ENCODE results near the gene USP11. TPM values are rescaled to one million over a fixed set of nuclear protein-coding genes. Genes with fewer than 3 reads are reported as not detected.

The USP11 gene
- total RNA-seq, 1 donor from 2014 or later, result 89.2 TPM

DNA sequence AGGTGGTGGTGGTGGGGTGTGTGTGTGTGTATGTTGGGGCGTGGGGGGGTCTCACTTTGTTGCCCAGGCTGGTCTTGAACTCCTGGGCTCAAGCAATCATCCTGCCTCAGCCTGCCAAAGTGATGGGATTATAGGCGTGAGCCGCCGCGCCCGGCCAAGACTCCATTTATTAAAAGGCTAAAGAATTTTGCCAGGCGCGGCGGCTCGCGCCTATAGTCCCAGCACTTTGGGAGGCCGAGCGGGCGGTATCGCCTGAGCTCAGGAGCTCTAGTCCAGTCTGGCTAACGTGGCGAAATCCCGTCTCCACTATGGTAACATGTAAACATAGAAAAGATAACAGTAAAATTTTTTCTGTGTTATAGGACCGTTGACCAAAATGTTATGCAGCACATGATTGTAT, 42.9 kb upstream of the USP11 start:
- CTCF ChIA-PET, result interaction anchor here (1.2 to 2.4 kb wide), 2 partner anchors 45 to 334 kb away, joined by 3 to 21 read pairs; partner anchors contain the start of genes NDUFB11 and RBM10
- Mint-ChIP-seq H3K9me3 (no peaks in the 10 kb centered on the region), H3K36me3 (ENCODE audit: low read depth) (peaks cover 30% of the 10 kb centered on the region), H3K4me3 (no peak overlapping the region), H3K27me3 (no peaks in the 10 kb centered on the region), H3K4me1 (peaks cover 35% of the 10 kb centered on the region), H3K27ac (no peak overlapping the region)
- intact Hi-C loops (cut with micrococcal nuclease), result loop anchor here (1.0 to 5.0 kb wide), 5 partner anchors 45 to 562 kb away; partner anchors contain the start of genes ARAF, RBM10 and ZNF41
- DNase-seq (no peak), ATAC-seq (ENCODE audit: low read depth) (no peak)
- POLR2A ChIA-PET, result interaction anchor here (0.6 to 2.9 kb wide), 8 partner anchors 28 to 1978 kb away, joined by 3 to 34 read pairs (median 4); partner anchors contain the start of genes CDK16, NDUFB11 and RBM10
- TF ChIP-seq, protein P1, sequence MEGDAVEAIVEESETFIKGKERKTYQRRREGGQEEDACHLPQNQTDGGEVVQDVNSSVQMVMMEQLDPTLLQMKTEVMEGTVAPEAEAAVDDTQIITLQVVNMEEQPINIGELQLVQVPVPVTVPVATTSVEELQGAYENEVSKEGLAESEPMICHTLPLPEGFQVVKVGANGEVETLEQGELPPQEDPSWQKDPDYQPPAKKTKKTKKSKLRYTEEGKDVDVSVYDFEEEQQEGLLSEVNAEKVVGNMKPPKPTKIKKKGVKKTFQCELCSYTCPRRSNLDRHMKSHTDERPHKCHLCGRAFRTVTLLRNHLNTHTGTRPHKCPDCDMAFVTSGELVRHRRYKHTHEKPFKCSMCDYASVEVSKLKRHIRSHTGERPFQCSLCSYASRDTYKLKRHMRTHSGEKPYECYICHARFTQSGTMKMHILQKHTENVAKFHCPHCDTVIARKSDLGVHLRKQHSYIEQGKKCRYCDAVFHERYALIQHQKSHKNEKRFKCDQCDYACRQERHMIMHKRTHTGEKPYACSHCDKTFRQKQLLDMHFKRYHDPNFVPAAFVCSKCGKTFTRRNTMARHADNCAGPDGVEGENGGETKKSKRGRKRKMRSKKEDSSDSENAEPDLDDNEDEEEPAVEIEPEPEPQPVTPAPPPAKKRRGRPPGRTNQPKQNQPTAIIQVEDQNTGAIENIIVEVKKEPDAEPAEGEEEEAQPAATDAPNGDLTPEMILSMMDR (IDR thresholded peaks at IDR 0.05), result no peak

DNA sequence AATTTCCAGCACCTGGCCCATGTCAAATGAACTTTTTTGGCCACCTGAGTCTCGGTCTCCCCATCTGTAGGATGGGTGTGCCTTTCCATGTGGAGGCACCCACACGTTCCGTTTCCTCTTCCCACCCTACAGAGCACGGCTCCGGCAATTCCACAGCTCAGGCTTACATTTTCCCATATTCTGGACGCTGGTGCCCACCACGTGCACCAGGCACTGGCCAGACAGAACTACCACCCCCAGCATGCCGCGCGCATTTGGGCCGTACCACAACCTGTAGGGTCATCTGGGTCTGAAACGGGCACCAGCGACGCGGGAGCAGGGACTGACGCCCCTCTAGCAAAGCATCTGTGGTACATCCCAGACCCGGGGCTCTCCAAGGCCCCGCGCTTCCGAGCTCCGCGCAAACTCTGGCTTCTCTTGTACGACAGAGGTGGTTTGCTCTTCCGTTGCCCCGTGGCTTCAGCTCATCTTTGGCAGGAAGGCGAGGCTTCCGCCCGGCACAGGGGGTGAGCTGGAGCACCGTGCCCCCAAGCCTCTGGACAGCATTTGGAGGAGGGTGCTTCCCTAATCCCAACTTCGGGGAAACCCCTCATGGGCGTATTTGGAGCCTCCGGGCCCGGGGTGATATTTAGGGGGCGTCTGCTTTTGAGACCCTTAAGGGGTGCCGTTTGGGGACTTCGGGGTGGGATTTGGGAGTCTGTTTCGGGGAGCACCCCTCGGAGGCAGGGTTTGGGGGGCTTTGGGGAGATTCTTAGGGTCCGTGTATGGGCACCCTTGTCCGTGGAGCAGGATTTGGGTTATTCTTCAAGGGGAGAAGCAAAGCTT, 42.2 kb upstream of the USP11 start:
- H3K36me3 Mint-ChIP-seq (ENCODE audit: low read depth), result peaks cover 24% of the 10 kb centered on the region
- peak overlapping the region; percentile 91 for H3K27ac Mint-ChIP-seq
- intact Hi-C loops (cut with micrococcal nuclease), result loop anchor here (1.0 to 5.0 kb wide), 5 partner anchors 45 to 562 kb away; partner anchors contain the start of genes ARAF, RBM10 and ZNF41
- no peaks in the 10 kb centered on the region for H3K9me3 Mint-ChIP-seq
- POLR2A ChIA-PET, result interaction anchor here (0.6 to 2.9 kb wide), 15 partner anchors 27 to 1978 kb away, joined by 3 to 34 read pairs (median 4); partner anchors contain the start of genes CDK16, NDUFB11, RBM10 and USP11
- peak; percentile 75 for ATAC-seq (ENCODE audit: low read depth)
- H3K4me1 Mint-ChIP-seq, result peaks cover 41% of the 10 kb centered on the region
- TF ChIP-seq, protein P1 (IDR thresholded peaks at IDR 0.05), result no peak
- H3K27me3 Mint-ChIP-seq, result no peaks in the 10 kb centered on the region
- H3K4me3 Mint-ChIP-seq, result peak overlapping the region; percentile 92
- peak; percentile 61 for DNase-seq
- CTCF ChIA-PET, result interaction anchor here (0.9 to 2.4 kb wide), 4 partner anchors 46 to 333 kb away, joined by 3 to 21 read pairs (median 7); partner anchors contain the start of genes NDUFB11 and RBM10

DNA sequence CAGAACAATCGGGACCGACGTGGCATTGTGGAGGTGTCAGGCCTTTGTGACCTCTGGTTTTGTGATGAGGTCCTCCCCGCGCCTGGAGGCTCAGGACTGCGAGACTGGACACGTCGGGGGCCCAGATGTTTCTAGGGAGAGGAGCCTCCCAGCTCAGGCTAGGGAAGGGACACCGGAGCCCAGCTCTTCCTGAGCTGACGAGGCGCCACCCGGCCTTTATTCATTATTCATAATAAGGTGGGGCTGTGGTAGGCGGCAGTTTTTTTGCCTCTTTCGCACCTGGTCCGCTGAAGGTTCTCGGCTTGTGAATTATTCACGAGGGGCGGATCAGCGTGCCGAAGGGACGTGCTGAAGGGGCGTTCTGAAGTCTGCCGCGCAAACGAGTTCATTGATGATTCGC, 41.5 kb upstream of the USP11 start:
- Mint-ChIP-seq H3K4me3 (peak overlapping the region; percentile 92), H3K4me1 (peaks cover 47% of the 10 kb centered on the region), H3K36me3 (ENCODE audit: low read depth) (peaks cover 24% of the 10 kb centered on the region), H3K9me3 (no peaks in the 10 kb centered on the region), H3K27me3 (no peaks in the 10 kb centered on the region), H3K27ac (peak overlapping the region; percentile 91)
- POLR2A ChIA-PET, result interaction anchor here (1.0 to 2.9 kb wide), 8 partner anchors 27 to 365 kb away, joined by 3 to 34 read pairs (median 8); partner anchors contain the start of genes CDK16, NDUFB11, RBM10 and USP11
- intact Hi-C loops (cut with micrococcal nuclease), result loop anchor here (2.0 to 5.0 kb wide), 3 partner anchors 291 to 561 kb away; partner anchors contain the start of gene ZNF41
- DNase-seq, result peak; percentile 26
- CTCF ChIA-PET, result interaction anchor here (0.9 to 2.4 kb wide), 3 partner anchors 46 to 332 kb away, joined by 3 to 21 read pairs (median 11); partner anchors contain the start of genes NDUFB11 and RBM10
- peak; percentile 21 for ATAC-seq (ENCODE audit: low read depth)
- TF ChIP-seq, protein P1 (IDR thresholded peaks at IDR 0.05), result no peak

DNA sequence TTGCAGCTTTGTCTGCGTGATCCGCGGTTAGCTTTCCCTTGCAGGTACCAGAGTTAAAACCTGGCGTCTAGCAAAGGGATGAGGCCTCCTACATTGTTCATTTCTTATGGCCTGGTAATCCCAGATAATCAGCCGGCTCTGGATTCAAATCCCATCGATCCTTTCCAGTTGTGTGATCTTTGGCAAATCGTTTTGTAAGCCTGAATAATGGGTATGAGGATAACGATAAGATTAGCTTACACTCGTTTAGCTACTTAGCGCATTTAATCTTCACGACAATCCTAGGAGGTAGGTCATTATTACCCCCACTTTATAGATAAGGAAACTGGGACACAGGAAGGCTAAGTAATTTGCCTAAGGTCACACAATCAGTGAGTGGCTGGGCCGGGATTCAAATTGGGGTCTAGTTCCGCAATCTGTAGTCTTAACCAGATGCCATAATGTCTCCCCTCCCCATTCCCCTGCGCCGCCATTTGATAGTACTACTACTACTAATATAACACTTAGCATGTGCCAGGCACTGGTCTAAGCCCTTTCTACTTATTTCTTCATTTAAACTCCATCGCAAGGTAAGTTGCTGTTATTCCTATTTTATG, 40.9 kb upstream of the USP11 start:
- ChIA-PET CTCF (interaction anchor here (0.9 to 2.4 kb wide), 3 partner anchors 47 to 332 kb away, joined by 3 to 21 read pairs (median 11); partner anchors contain the start of genes NDUFB11 and RBM10), POLR2A (interaction anchor here (0.8 to 2.9 kb wide), 6 partner anchors 26 to 331 kb away, joined by 3 to 34 read pairs (median 6); partner anchors contain the start of genes NDUFB11, RBM10 and USP11)
- ATAC-seq (ENCODE audit: low read depth), result no peak
- TF ChIP-seq, protein P1 (IDR thresholded peaks at IDR 0.05), result no peak
- intact Hi-C loops (cut with micrococcal nuclease), result loop anchor here (2.0 to 5.0 kb wide), 4 partner anchors 291 to 560 kb away; partner anchors contain the start of genes UXT and ZNF41
- peaks cover 53% of the 10 kb centered on the region for H3K4me1 Mint-ChIP-seq
- no peaks in the 10 kb centered on the region for H3K27me3 Mint-ChIP-seq
- peak overlapping the region; percentile 91 for H3K27ac Mint-ChIP-seq
- peak overlapping the region; percentile 92 for H3K4me3 Mint-ChIP-seq
- H3K9me3 Mint-ChIP-seq, result no peaks in the 10 kb centered on the region
- no peak for DNase-seq
- H3K36me3 Mint-ChIP-seq (ENCODE audit: low read depth), result peaks cover 21% of the 10 kb centered on the region

Data from activated B cell treated with CpG ODN at 0.5 μM for 24 hours (primary cell).